ENCODE data around the gene IFNA7.
A peak's percentile ranks its signal among the peaks of the same experiment; 100 is the strongest.
"Not testable (repeated sequence)": the region's sequence is repeated elsewhere in the genome, so short reads cannot be mapped to it uniquely, and the experiment has no call there.

Gene IFNA7

GRCh38 chr9:21202105-21202504 lies at the start of gene IFNA7:
Gene IFNA7 (minus strand): TSS chr9:21202205. CDS start chr9:21202165, 40 bp downstream.
- FAIRE-seq: not testable (repeated sequence)

- no peak for FAIRE-seq
Observed at GRCh38 chr9:21251638-21252037, 49.6 kb upstream of the IFNA7 start.

GRCh38 chr9:21251190-21251589 lies 49.2 kb upstream of the IFNA7 start:
- FAIRE-seq: no peak

GRCh38 chr9:21244836-21245235 lies 42.8 kb upstream of the IFNA7 start:
- no peak for FAIRE-seq

- no peak for FAIRE-seq
Observed at GRCh38 chr9:21239911-21240310, 37.9 kb upstream of the IFNA7 start, which contains the start of gene IFNA14. Gene IFNA14 (minus strand): TSS chr9:21240005. CDS start chr9:21239935, 70 bp downstream.

- not testable (repeated sequence) for FAIRE-seq
Observed at GRCh38 chr9:21236360-21236714, 34.3 kb upstream of the IFNA7 start.

- FAIRE-seq: peak; percentile 48
Observed at GRCh38 chr9:21235468-21236359, 33.7 kb upstream of the IFNA7 start.

GRCh38 chr9:21234153-21234687 lies 32.2 kb upstream of the IFNA7 start:
- no peak for FAIRE-seq

GRCh38 chr9:21233258-21233657 lies 31.3 kb upstream of the IFNA7 start:
- no peak for FAIRE-seq

GRCh38 chr9:21228122-21228521 lies 26.1 kb upstream of the IFNA7 start, which contains the start of gene IFNA17:
Gene IFNA17 (minus strand): TSS chr9:21228222. CDS start chr9:21228173, 49 bp downstream.
- no peak for FAIRE-seq

- FAIRE-seq: not testable (repeated sequence)
Observed at GRCh38 chr9:21217211-21217610, 15.2 kb upstream of the IFNA7 start, which contains the start of gene IFNA16. Gene IFNA16 (minus strand): TSS chr9:21217311. CDS start chr9:21217305, 6 bp downstream.

GRCh38 chr9:21213411-21214326 lies 11.7 kb upstream of the IFNA7 start:
- FAIRE-seq: not testable (repeated sequence)

- not testable (repeated sequence) for FAIRE-seq
Observed at GRCh38 chr9:21212160-21212559, 10.2 kb upstream of the IFNA7 start.

- not testable (repeated sequence) for FAIRE-seq
Observed at GRCh38 chr9:21210782-21211181, 8.8 kb upstream of the IFNA7 start.

GRCh38 chr9:21210311-21210710 lies 8.3 kb upstream of the IFNA7 start:
- FAIRE-seq: no peak

- FAIRE-seq: not testable (repeated sequence)
Observed at GRCh38 chr9:21207043-21207442, 5.0 kb upstream of the IFNA7 start, which contains the start of gene IFNA10. Gene IFNA10 (minus strand): TSS chr9:21207143. CDS start chr9:21207097, 46 bp downstream.

GRCh38 chr9:21205204-21205603 lies 3.2 kb upstream of the IFNA7 start:
- no peak for FAIRE-seq

- FAIRE-seq: not testable (repeated sequence)
Observed at GRCh38 chr9:21194867-21195776, 6.9 kb downstream of the IFNA7 start.

GRCh38 chr9:21187487-21187886 lies 14.5 kb downstream of the IFNA7 start, which contains the start of gene IFNA4:
Gene IFNA4 (minus strand): TSS chr9:21187587. CDS start chr9:21187531, 56 bp downstream.
- not testable (repeated sequence) for FAIRE-seq

GRCh38 chr9:21182810-21183736 lies 18.9 kb downstream of the IFNA7 start:
- peak; percentile 55 for FAIRE-seq
